Tibial artery (tissue), 4 donors: ENCODE results near the gene COQ6.
"Not testable (repeated sequence)": the region's sequence is repeated elsewhere in the genome, so short reads cannot be mapped to it uniquely, and the experiment has no call there.

ENCODE experiments used
- DNase-seq, 2 donors: peaks; one replicate each; pipeline ENCODE4 v3.0.0-alpha.2; 2019
- H3K27ac ChIP-seq, 2 donors: fragments of 200-600 bp; sonication (generic) in 1 of 2; 1 replicate in 1 of 2; 2 replicates in 1 of 2; pipeline ENCODE4 v1.5.1; 2018 to 2019; ENCODE audit warnings: mild to moderate bottlenecking in 1 of 2
- H3K27me3 ChIP-seq, 2 donors: fragments of 200-600 bp; sonication (generic) in 1 of 2; one replicate each; pipeline versions ENCODE4 v1.5.1 to v1.6.0; 2016 to 2019
- H3K36me3 ChIP-seq, 3 donors: fragments of 200-600 bp; sonication (generic) in 2 of 3; one replicate each; pipeline ENCODE4 v1.5.1; 2016 to 2019; ENCODE audit warnings: mild to moderate bottlenecking in 2 of 3
- H3K4me1 ChIP-seq, 4 donors: fragments of 200-600 bp; sonication (generic) in 2 of 4; 1 replicate in 3 of 4; 2 replicates in 1 of 4; pipeline ENCODE4 v1.5.1; 2016 to 2019
- H3K4me3 ChIP-seq, 2 donors: fragments of 200-600 bp; sonication (generic) in 1 of 2; 1 replicate in 1 of 2; 2 replicates in 1 of 2; pipeline ENCODE4 v1.5.1; 2018 to 2019; ENCODE audit warnings: mild to moderate bottlenecking in 2 of 2
- H3K9me3 ChIP-seq, 3 donors: fragments of 200-600 bp; sonication (generic) in 1 of 3; one replicate each; pipeline ENCODE4 v1.5.1; 2016 to 2019
- intact Hi-C: fragments of 100-400 bp; cut with DNase I; formaldehyde crosslinking; loops from one replicate; pipeline ENCODE4 v1.15.0; 2023; ENCODE audit warnings: low total_unique reads
- TF ChIP-seq, protein P1 (sequence below), 2 experiments: fragments of 200-600 bp in 1 of 2; fragments of 450-650 bp in 1 of 2; IDR thresholded peaks; one replicate each; pipeline ENCODE4 v1.5.1; 2017 to 2019; ENCODE audit warnings: antibody characterized with exemption in 2 of 2, mild to moderate bottlenecking in 1 of 2, moderate library complexity in 1 of 2

COQ6 gene

DNA sequence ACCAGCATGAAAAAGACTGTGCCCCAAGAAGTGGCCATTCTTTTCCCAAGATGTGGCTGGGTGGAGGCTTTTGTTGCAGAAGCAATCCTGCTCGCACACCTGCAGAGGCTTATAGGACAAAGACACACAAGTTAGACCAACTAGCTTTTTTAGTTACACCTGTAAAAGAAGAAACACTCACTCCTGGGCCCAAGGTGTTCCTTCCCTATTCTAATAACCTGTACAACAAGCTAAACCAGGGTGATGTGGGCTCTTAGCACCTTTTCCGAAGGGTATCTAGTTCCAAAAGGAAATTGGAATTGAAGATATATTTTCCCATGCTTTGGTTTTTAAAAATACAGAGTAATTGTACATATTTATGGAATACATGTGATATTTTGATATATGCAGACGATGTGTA is 38.0 kb downstream of the COQ6 start:
- H3K9me3 ChIP-seq = no peaks in the 10 kb centered on the region
- H3K27ac ChIP-seq = no peak overlapping the region
- no peaks in the 10 kb centered on the region for H3K4me1 ChIP-seq
- H3K27me3 ChIP-seq = no peaks in the 10 kb centered on the region
- DNase-seq = no peak
- intact Hi-C loops = no loop called here
- H3K4me3 ChIP-seq = no peak overlapping the region
- peaks cover 14 to 34% (median 17%) of the 10 kb centered on the region in 3 donors for H3K36me3 ChIP-seq
- TF ChIP-seq, protein P1, sequence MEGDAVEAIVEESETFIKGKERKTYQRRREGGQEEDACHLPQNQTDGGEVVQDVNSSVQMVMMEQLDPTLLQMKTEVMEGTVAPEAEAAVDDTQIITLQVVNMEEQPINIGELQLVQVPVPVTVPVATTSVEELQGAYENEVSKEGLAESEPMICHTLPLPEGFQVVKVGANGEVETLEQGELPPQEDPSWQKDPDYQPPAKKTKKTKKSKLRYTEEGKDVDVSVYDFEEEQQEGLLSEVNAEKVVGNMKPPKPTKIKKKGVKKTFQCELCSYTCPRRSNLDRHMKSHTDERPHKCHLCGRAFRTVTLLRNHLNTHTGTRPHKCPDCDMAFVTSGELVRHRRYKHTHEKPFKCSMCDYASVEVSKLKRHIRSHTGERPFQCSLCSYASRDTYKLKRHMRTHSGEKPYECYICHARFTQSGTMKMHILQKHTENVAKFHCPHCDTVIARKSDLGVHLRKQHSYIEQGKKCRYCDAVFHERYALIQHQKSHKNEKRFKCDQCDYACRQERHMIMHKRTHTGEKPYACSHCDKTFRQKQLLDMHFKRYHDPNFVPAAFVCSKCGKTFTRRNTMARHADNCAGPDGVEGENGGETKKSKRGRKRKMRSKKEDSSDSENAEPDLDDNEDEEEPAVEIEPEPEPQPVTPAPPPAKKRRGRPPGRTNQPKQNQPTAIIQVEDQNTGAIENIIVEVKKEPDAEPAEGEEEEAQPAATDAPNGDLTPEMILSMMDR (IDR thresholded peaks at IDR 0.05) = no peak

DNA sequence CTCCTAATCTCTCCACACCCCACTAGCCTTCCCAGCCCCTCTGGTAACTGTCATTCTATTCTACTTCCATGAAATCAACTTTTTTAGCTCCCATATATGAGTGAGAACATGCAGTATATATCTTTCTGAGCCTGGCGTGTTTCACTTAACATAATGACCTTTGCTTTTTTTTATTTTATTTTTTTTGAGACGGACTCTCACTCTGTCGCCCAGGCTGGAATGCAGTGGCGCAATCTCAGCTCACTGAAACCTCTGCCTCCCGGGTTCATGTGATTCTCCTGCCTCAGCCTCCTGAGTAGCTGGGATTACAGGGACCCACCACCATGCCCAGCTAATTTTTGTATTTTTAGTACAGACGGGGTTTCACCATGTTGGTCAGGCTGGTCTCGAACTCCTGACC is 38.6 kb downstream of the COQ6 start:
- H3K36me3 ChIP-seq = peaks cover 14 to 31% (median 17%) of the 10 kb centered on the region in 3 donors
- intact Hi-C loops, H3K4me1 ChIP-seq, H3K27me3 ChIP-seq, H3K9me3 ChIP-seq, H3K27ac ChIP-seq, DNase-seq, H3K4me3 ChIP-seq: not testable (repeated sequence)

DNA sequence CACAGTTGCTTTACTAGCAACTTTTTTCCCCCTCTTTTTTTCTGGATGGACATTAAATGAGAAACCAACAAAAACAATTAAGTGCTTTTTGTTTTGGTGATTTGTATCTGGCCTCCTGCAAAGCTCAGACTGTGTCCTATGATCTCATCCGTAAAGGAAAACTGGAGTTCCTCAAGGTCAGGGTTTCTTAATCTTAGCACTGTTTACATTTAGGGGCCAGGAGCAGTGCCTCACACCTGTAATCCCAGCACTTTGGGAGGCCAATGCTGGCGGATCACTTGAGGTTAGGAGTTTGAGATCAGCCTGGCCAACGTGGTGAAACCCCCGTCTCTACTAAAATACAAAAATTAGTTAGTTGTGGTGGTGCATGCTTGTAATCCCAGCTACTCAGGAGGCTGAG is 41.0 kb downstream of the COQ6 start:
- Histone ChIP-seq H3K4me3 (no peak overlapping the region), H3K9me3 (no peaks in the 10 kb centered on the region), H3K27me3 (no peaks in the 10 kb centered on the region), H3K27ac (no peak overlapping the region), H3K4me1 (no peaks in the 10 kb centered on the region), H3K36me3 (peaks cover 16 to 28% (median 17%) of the 10 kb centered on the region in 3 donors)
- DNase-seq = no peak
- TF ChIP-seq, protein P1 (IDR thresholded peaks at IDR 0.05) = no peak
- intact Hi-C loops = no loop called here

DNA sequence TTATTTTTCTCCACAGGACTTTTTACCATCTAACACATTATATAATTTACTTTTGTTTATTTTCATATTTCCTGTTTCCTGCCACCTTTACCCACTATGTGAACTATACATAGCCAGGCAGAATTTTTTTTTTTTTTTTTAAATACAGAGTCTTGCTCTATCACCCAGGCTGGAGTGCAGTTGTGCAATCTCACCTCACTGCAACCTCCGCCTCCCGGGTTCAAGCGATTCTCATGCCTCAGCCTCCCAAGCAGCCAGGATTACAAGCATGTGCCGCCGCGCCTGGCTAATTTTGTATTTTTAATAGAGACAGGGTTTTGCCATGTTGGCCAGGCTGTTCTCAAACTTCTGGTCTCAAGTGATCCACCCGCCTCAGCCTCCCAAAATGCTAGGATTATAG is 44.8 kb downstream of the COQ6 start:
- H3K27me3 ChIP-seq, DNase-seq, H3K9me3 ChIP-seq, intact Hi-C loops, H3K4me1 ChIP-seq, H3K4me3 ChIP-seq, H3K27ac ChIP-seq: not testable (repeated sequence)
- H3K36me3 ChIP-seq = peaks cover 4 to 21% (median 7%) of the 10 kb centered on the region in 3 donors

DNA sequence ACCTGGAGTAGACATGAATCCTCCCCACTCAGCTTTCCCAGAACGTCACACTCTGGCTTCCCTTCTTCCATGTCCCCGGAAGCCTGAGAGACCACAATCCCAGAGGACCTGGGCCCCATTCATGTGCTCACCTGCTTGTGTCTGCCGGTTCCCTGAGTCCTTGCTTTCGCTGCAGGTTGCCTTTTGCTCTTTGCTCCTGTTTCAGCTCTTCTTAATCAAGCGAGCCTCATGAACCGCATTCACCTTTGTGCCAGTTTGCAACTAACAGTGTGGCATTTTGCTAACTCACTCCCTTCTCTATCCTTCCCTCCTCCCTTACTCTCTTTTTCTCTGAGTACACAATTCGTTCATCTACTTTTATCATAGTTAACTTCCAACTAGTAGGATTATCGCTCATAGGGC is 45.9 kb downstream of the COQ6 start:
- intact Hi-C loops = no loop called here
- H3K4me3 ChIP-seq = no peak overlapping the region
- H3K9me3 ChIP-seq = no peaks in the 10 kb centered on the region
- no peaks in the 10 kb centered on the region for H3K27me3 ChIP-seq
- H3K27ac ChIP-seq = no peak overlapping the region
- no peak for DNase-seq
- TF ChIP-seq, protein P1 (IDR thresholded peaks at IDR 0.05) = no peak
- no peaks in the 10 kb centered on the region for H3K4me1 ChIP-seq
- peaks cover 4 to 21% (median 7%) of the 10 kb centered on the region in 3 donors for H3K36me3 ChIP-seq

DNA sequence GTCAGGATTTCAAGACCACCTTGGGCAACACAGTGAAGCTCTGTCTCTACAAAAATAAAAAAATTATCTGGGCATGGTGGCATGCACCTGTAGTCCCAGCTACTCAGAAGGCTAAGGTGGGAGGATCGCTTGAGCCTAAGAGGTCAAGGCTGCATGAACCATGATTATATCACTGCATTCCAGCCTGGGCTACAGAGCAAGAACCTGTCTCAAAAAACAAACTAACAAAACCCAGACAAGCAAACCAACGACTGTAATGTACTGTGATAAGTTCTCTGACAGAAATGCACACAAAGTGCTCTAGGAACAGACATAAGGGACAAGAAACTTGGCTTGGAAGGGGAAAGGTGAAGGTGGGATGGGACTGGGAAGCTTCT is 46.6 kb downstream of the COQ6 start:
- H3K4me3 ChIP-seq = no peak overlapping the region
- no peak for DNase-seq
- H3K9me3 ChIP-seq = no peaks in the 10 kb centered on the region
- H3K27me3 ChIP-seq = no peaks in the 10 kb centered on the region
- no peaks in the 10 kb centered on the region for H3K4me1 ChIP-seq
- intact Hi-C loops = no loop called here
- H3K27ac ChIP-seq = no peak overlapping the region
- peaks cover 4 to 21% (median 7%) of the 10 kb centered on the region in 3 donors for H3K36me3 ChIP-seq
- TF ChIP-seq, protein P1 (IDR thresholded peaks at IDR 0.05) = no peak
